ENCODE results near the gene AIG1.

The AIG1 gene

GRCh38 chr6:143374014-143374413 is 313.3 kb downstream of the AIG1 start:
- TF ChIP-seq EZH2 (IDR thresholded peaks at IDR 0.05), result no peak
- no peak for TF ChIP-seq FOXP2 (optimal IDR thresholded peaks at IDR 0.05; ENCODE audit: control extremely low read depth, extremely low read length, insufficient read depth)
- no peak for TF ChIP-seq POLR2AphosphoS5 (IDR thresholded peaks at IDR 0.05; ENCODE audit: borderline replicate concordance, low read depth, low read length)
- no peaks in the 10 kb centered on the region for H3K9me3 ChIP-seq (ENCODE audit: low read depth, low read length)
- H3K4me3 ChIP-seq, result no peak overlapping the region
- no peak for DNase-seq (ENCODE audit: low read depth, low spot score)
- no peak overlapping the region for H3K9ac ChIP-seq (ENCODE audit: insufficient read length)
- no peaks in the 10 kb centered on the region for H3K36me3 ChIP-seq (ENCODE audit: insufficient read depth, low read length)
- H3K27ac ChIP-seq, result no peak overlapping the region

GRCh38 chr6:143375022-143375585 is 314.4 kb downstream of the AIG1 start:
- no peak for DNase-seq (ENCODE audit: low read depth, low spot score)
- Histone ChIP-seq H3K9me3 (ENCODE audit: low read depth, low read length) (no peaks in the 10 kb centered on the region), H3K27ac (no peak overlapping the region), H3K4me3 (no peak overlapping the region), H3K36me3 (ENCODE audit: insufficient read depth, low read length) (no peaks in the 10 kb centered on the region), H3K9ac (ENCODE audit: insufficient read length) (no peak overlapping the region)
- no peak for TF ChIP-seq FOXP2 (optimal IDR thresholded peaks at IDR 0.05; ENCODE audit: control extremely low read depth, extremely low read length, insufficient read depth)
- TF ChIP-seq POLR2AphosphoS5 (IDR thresholded peaks at IDR 0.05; ENCODE audit: borderline replicate concordance, low read depth, low read length), result no peak
- TF ChIP-seq EZH2 (IDR thresholded peaks at IDR 0.05), result no peak

DNA sequence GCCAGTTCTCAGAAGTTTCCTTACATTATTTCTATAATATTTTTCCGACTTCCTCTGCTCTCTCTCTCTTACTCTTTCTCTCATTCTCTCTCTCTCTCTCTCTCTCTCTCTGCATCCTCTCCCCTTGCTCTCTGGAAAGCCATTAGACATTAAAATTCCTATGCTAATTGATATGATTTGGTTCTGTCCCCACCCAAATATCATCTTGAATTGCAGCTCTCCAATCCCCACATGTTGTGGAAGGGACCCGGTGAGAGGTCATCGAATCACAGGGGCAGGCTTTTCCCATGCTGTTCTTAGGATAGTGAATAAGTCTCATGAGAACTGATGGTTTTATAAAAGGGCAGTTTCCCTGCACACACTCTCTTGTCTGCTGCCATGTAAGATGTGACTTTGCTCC is 315.7 kb downstream of the AIG1 start:
- Histone ChIP-seq H3K27ac (no peak overlapping the region), H3K4me3 (no peak overlapping the region), H3K9ac (ENCODE audit: insufficient read length) (no peak overlapping the region), H3K36me3 (ENCODE audit: insufficient read depth, low read length) (no peaks in the 10 kb centered on the region), H3K9me3 (ENCODE audit: low read depth, low read length) (no peaks in the 10 kb centered on the region)
- no peak for TF ChIP-seq POLR2AphosphoS5 (IDR thresholded peaks at IDR 0.05; ENCODE audit: borderline replicate concordance, low read depth, low read length)
- TF ChIP-seq FOXP2 (optimal IDR thresholded peaks at IDR 0.05; ENCODE audit: control extremely low read depth, extremely low read length, insufficient read depth), result no peak
- TF ChIP-seq EZH2 (IDR thresholded peaks at IDR 0.05), result no peak
- DNase-seq (ENCODE audit: low read depth, low spot score), result no peak

DNA sequence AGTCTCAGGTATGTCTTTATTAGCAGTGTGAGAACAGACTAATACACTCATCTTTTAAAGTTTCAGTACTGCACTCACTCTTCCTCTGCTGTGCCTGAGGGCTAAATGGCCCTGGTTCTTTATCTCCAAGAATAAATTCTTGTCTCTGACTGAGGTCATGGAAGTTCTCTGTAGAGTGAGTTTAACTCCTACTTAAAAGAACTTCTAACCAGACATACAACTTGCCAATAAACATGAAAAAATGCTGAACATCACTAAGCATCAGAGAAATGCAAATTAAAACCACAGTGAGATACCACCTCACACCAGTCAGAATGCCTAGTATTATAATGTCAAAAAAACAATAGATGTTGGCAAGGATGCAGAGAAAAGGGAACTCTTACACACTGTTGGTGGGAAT is 316.2 kb downstream of the AIG1 start:
- no peak for TF ChIP-seq EZH2 (IDR thresholded peaks at IDR 0.05)
- TF ChIP-seq FOXP2 (optimal IDR thresholded peaks at IDR 0.05; ENCODE audit: control extremely low read depth, extremely low read length, insufficient read depth), result no peak
- H3K27ac ChIP-seq, result no peak overlapping the region
- no peak overlapping the region for H3K9ac ChIP-seq (ENCODE audit: insufficient read length)
- no peak overlapping the region for H3K4me3 ChIP-seq
- DNase-seq (ENCODE audit: low read depth, low spot score), result no peak
- no peaks in the 10 kb centered on the region for H3K9me3 ChIP-seq (ENCODE audit: low read depth, low read length)
- H3K36me3 ChIP-seq (ENCODE audit: insufficient read depth, low read length), result no peaks in the 10 kb centered on the region

- Histone ChIP-seq H3K9me3 (ENCODE audit: low read depth, low read length) (no peaks in the 10 kb centered on the region), H3K27ac (no peak overlapping the region), H3K36me3 (ENCODE audit: insufficient read depth, low read length) (no peaks in the 10 kb centered on the region), H3K9ac (ENCODE audit: insufficient read length) (no peak overlapping the region), H3K4me3 (no peak overlapping the region)
- TF ChIP-seq FOXP2 (optimal IDR thresholded peaks at IDR 0.05; ENCODE audit: control extremely low read depth, extremely low read length, insufficient read depth) (no peak), EZH2 (IDR thresholded peaks at IDR 0.05) (no peak), POLR2AphosphoS5 (IDR thresholded peaks at IDR 0.05; ENCODE audit: borderline replicate concordance, low read depth, low read length) (no peak)
- DNase-seq (ENCODE audit: low read depth, low spot score), result no peak
Measured at GRCh38 chr6:143385636-143386035, 324.9 kb downstream of the AIG1 start.

GRCh38 chr6:143390278-143390677 is 329.6 kb downstream of the AIG1 start:
- Histone ChIP-seq H3K9me3 (ENCODE audit: low read depth, low read length) (no peaks in the 10 kb centered on the region), H3K27ac (no peak overlapping the region), H3K9ac (ENCODE audit: insufficient read length) (no peak overlapping the region), H3K36me3 (ENCODE audit: insufficient read depth, low read length) (no peaks in the 10 kb centered on the region), H3K4me3 (no peak overlapping the region)
- DNase-seq (ENCODE audit: low read depth, low spot score), result no peak
- TF ChIP-seq POLR2AphosphoS5 (IDR thresholded peaks at IDR 0.05; ENCODE audit: borderline replicate concordance, low read depth, low read length), result no peak
- TF ChIP-seq EZH2 (IDR thresholded peaks at IDR 0.05), result no peak
- TF ChIP-seq FOXP2 (optimal IDR thresholded peaks at IDR 0.05; ENCODE audit: control extremely low read depth, extremely low read length, insufficient read depth), result no peak

Data from SK-N-MC (cell line).